Measurements from ENCODE around the gene BACH2. TPM values are rescaled to one million over a fixed set of nuclear protein-coding genes. Genes with fewer than 3 reads are reported as not detected.

Gene BACH2
- total and polyA plus RNA-seq, 4 donors, result 0.78 to 17.4 (median 3.2) TPM

DNA sequence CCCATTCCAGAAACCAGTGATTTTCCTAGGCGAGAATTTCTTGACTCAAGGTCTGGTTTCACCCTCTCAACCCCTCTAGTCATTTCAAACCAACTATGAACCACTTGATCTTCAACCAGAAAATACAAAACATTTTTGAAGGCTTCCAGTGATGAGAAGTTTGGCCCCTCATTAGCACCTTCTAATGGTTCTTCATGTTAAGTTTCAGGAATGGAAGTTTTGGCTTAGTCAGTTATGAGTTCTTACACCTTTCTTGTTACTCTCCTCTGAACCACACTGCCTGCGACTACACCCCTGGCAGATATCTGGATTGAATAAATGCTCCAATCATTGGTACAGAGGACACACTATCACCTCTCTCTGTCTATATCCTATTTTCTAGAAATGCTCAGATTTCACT is 335.2 kb downstream of the BACH2 start:
- Histone ChIP-seq H3K4me1 (ENCODE audit: control insufficient read depth in 5 of 5, insufficient read depth in 5 of 5, low read length in 5 of 5) (no peaks in the 10 kb centered on the region), H3K9ac (ENCODE audit: insufficient read depth in 1 of 2, low read length in 2 of 2) (no peak overlapping the region), H3K4me3 (no peak overlapping the region), H3K27me3 (ENCODE audit: control insufficient read depth in 3 of 3, insufficient read depth in 3 of 3, low read length in 2 of 3) (no peaks in the 10 kb centered on the region), H3K36me3 (ENCODE audit: control insufficient read depth in 4 of 4, insufficient read depth in 4 of 4, low read length in 4 of 4) (no peaks in the 10 kb centered on the region), H3K27ac (ENCODE audit: low read depth in 1 of 2, low read length in 1 of 2) (no peak overlapping the region), H3K9me3 (ENCODE audit: control insufficient read depth in 4 of 4, insufficient read depth in 3 of 4, low read length in 3 of 4) (peaks cover 0 to 2% (median 0%) of the 10 kb centered on the region in 4 donors)
- TF ChIP-seq CTCF (IDR thresholded peaks at IDR 0.05; ENCODE audit: control extremely low read depth, extremely low read depth), result no peak
- ATAC-seq (ENCODE audit: insufficient read depth, low FRiP score) (no peak), DNase-seq (no peak)
- 95 to 99% methylated on average over 2 of the region's 2 CpGs for WGBS, 2 donors

DNA sequence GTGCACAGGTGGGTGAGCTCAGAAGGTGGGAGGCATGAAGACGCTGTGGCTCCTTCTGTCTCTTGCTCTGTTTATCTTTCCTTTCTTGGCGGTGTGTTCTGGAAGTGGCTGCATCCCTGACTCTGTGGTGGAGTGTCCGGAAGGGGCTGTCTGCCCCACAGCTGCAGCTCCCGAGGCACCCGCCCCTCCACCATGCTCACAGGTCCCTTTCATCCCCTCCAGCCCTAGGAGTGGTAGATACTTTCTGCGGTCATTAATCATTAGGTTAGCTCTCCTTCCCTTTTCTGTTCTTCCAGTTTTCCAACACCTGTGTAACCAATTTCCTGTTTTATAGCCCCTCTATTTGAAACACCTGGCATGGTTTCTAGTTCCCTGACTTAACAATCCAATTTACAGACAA is 336.8 kb downstream of the BACH2 start:
- Histone ChIP-seq H3K36me3 (ENCODE audit: control insufficient read depth in 4 of 4, insufficient read depth in 4 of 4, low read length in 4 of 4) (no peaks in the 10 kb centered on the region), H3K27me3 (ENCODE audit: control insufficient read depth in 3 of 3, insufficient read depth in 3 of 3, low read length in 2 of 3) (no peaks in the 10 kb centered on the region), H3K4me1 (ENCODE audit: control insufficient read depth in 5 of 5, insufficient read depth in 5 of 5, low read length in 5 of 5) (no peaks in the 10 kb centered on the region), H3K9me3 (ENCODE audit: control insufficient read depth in 4 of 4, insufficient read depth in 3 of 4, low read length in 3 of 4) (peaks cover 0 to 2% (median 0%) of the 10 kb centered on the region in 4 donors), H3K27ac (ENCODE audit: low read depth in 1 of 2, low read length in 1 of 2) (no peak overlapping the region), H3K4me3 (no peak overlapping the region), H3K9ac (ENCODE audit: insufficient read depth in 1 of 2, low read length in 2 of 2) (no peak overlapping the region)
- ATAC-seq (ENCODE audit: insufficient read depth, low FRiP score) (no peak), DNase-seq (no peak)
- no peak for TF ChIP-seq CTCF (IDR thresholded peaks at IDR 0.05; ENCODE audit: control extremely low read depth, extremely low read depth)
- WGBS, 2 donors, result 75 to 84% methylated on average over 6 of the region's 6 CpGs

GRCh38 chr6:89956182-89956581 is 340.5 kb downstream of the BACH2 start:
- DNase-seq, result no peak
- 83 to 85% methylated on average over 4 of the region's 4 CpGs for WGBS, 2 donors
- Histone ChIP-seq H3K9ac (ENCODE audit: insufficient read depth in 1 of 2, low read length in 2 of 2) (no peak overlapping the region), H3K4me1 (ENCODE audit: control insufficient read depth in 5 of 5, insufficient read depth in 5 of 5, low read length in 5 of 5) (peaks cover 0 to 7% (median 0%) of the 10 kb centered on the region in 5 donors), H3K4me3 (no peak overlapping the region), H3K27me3 (ENCODE audit: control insufficient read depth in 3 of 3, insufficient read depth in 3 of 3, low read length in 2 of 3) (peaks cover 0 to 5% (median 0%) of the 10 kb centered on the region in 3 donors), H3K9me3 (ENCODE audit: control insufficient read depth in 4 of 4, insufficient read depth in 3 of 4, low read length in 3 of 4) (peaks cover 0 to 2% (median 0%) of the 10 kb centered on the region in 4 donors), H3K27ac (ENCODE audit: low read depth in 1 of 2, low read length in 1 of 2) (no peak overlapping the region), H3K36me3 (ENCODE audit: control insufficient read depth in 4 of 4, insufficient read depth in 4 of 4, low read length in 4 of 4) (no peaks in the 10 kb centered on the region)
- no peak for ATAC-seq (ENCODE audit: insufficient read depth, low FRiP score)
- no peak for TF ChIP-seq CTCF (IDR thresholded peaks at IDR 0.05; ENCODE audit: control extremely low read depth, extremely low read depth)

DNA sequence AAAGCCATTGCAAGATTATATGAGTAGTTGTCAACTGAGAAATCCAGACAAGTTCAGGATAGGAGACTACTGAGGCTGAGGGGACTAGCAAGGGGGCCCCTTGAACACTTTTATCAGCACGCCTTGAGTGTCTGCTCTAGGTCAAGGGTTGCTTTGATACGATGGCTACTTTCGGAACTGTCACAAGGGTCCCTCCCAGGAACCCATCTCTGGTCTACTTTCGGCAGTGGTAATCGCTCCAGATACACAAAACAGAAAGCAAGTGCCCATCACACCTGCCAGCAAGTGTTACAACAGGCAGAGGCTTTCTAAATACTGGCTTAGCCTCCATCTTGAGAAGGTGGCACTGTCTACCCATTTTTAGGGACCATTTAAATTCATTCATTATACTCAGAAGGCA is 341.3 kb downstream of the BACH2 start:
- no peak for DNase-seq
- H3K27me3 ChIP-seq (ENCODE audit: control insufficient read depth in 3 of 3, insufficient read depth in 3 of 3, low read length in 2 of 3), result peaks cover 0 to 5% (median 0%) of the 10 kb centered on the region in 3 donors
- peaks cover 0 to 2% (median 0%) of the 10 kb centered on the region in 4 donors for H3K9me3 ChIP-seq (ENCODE audit: control insufficient read depth in 4 of 4, insufficient read depth in 3 of 4, low read length in 3 of 4)
- H3K27ac ChIP-seq (ENCODE audit: low read depth in 1 of 2, low read length in 1 of 2), result no peak overlapping the region
- H3K36me3 ChIP-seq (ENCODE audit: control insufficient read depth in 4 of 4, insufficient read depth in 4 of 4, low read length in 4 of 4), result peaks cover 0 to 6% (median under 1%) of the 10 kb centered on the region in 4 donors
- H3K9ac ChIP-seq (ENCODE audit: insufficient read depth in 1 of 2, low read length in 2 of 2), result no peak overlapping the region
- 78 to 83% methylated on average over 5 of the region's 5 CpGs for WGBS, 2 donors
- TF ChIP-seq CTCF (IDR thresholded peaks at IDR 0.05; ENCODE audit: control extremely low read depth, extremely low read depth), result no peak
- ATAC-seq (ENCODE audit: insufficient read depth, low FRiP score), result no peak
- peaks cover 0 to 7% (median 0%) of the 10 kb centered on the region in 5 donors for H3K4me1 ChIP-seq (ENCODE audit: control insufficient read depth in 5 of 5, insufficient read depth in 5 of 5, low read length in 5 of 5)
- H3K4me3 ChIP-seq, result no peak overlapping the region
